HG03575 (cell line): ENCODE data around the gene PRR23E.

Source experiments
- ATAC-seq: cut with Tn5 transposase; IDR thresholded peaks from one replicate; pipeline ENCODE4 v1.9.1; 2021; ENCODE audit not compliant: unreplicated experiment, insufficient number of reproducible peaks, low FRiP score; ENCODE audit errors: extremely low read depth

Gene PRR23E

DNA sequence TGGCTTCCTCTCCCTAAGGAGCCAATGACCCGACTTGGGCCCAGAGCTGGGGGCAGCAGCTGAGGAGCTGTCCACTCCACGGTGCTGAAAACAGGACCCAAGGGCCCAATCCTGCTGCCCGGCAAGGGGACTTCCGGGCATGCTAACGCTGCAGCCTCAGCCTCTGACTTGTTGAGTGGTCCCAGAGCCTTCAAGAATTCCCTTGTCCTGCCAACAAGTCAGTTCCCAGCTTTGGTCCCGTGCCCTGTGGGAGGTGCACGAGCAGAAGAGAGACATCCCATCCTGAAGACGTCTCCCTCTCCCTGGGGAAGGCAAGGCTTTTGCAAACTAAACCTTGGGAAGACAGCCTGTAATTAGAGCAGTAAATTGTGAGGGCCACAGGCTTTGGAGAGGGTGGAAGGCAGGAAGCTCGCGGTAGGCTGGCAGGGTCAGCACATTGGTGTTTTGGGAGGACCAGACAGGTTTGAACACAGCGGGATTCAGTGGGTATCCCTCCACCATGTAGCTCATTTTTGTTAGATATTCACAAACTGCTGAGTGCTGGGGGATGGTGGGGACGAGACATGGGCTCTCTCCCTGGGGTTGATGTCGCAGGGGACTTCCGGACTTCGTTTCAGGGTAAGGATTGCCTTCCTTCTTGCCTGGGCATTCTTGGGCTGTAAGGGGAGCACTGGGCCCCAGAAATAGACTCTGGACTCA lies 29.8 kb upstream of the PRR23E start:
- ATAC-seq, result no peak

DNA sequence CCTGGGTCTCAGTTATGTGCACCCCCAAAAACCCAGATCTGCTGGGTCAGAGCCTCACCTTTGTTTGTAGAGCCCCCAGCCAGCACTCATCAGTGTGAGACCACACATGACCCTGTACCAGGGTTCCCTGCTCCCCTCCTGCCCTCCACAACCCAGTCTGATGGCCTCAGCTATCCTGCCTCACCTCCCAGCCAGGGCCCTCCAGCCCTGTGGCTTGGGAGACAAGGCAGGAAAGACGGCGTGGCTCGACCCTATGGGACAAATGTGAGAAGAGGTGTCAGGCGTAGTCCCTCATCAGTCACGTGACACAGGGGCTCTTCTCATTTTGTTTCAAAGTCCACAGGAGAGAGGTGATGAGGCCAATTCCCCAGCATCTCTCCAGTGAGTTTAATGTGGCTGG lies 28.3 kb upstream of the PRR23E start:
- no peak for ATAC-seq

DNA sequence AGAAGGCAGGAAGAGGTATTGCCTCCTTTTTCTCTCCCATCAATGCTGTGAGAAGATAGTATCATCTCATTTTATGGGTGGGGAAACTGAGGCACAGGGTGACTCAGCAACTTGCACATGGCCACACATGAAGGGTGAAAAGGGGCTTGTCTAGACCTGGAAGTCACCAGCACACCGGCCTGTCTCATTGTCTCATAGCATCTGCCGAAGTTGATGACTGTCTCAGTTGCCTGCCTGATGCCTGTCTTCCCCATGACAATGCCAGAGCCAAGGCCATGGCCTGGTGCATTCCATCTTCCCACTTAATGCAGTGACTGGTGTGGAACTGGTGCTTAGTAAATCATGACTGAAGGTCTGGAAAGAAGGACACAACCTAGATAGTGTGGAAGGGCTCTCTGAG lies 27.9 kb upstream of the PRR23E start:
- no peak for ATAC-seq

DNA sequence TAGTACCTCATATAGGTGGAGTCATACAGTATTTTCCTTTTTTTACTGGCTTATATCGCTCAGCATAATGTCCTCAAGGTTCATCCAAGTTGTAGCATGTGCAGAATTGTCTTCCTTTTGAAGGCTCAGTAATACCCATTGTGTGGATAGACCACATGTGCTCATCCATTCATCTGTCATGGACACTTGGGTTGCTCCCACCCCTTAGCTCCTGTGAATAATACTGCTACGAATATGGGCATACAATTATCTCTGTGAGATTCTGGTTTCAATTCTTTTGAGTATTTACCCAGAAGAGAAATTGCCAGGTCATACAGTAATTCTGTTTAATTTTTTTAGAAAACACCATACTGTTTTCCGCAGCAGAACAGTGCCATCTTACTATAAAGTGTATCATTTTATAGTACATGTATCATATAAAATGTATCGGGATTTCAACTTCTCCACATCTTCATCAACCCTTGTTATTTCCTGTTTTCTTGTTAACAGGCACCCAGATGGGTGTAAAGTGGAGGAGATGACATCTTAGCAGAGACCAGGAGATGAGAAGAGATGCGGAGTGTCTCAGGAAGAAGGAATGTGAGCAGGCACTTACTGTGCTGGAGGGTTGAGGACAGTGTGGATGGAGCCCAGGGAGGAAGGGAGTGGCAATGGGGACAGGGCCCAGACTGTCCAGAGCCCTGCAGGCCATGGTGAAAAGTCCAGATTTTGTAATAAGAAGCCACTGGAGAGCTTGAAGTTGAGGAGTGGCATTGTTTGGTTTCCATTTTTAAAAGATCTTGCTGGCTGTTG lies 27.0 kb upstream of the PRR23E start:
- ATAC-seq, result no peak

DNA sequence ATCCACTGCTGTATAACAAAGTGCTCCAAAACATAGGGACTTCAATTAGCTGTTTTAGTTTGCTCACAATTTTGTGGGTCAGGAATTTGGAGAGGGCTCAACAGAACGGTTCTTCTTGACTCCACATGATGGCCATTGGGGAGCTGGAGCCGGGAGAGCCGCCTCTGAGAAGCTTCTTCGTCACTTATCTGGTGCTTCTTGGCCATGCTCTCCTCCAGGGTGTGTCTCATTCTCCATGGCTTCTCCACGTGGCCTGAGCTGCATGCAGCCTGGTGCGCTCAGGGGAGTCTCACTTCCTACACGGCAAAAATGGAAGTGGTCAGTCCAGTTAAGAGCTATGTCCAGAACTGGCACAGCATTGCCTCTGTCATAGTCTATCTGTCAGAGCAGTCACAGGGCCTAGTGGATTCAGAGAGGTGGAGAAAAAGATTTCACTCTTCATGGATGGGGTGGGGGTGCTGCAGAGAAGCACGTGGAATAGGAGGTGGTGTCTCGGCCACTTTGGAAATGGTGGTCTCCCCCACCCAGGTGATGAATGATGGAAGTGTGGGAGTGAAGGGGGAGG lies 26.3 kb upstream of the PRR23E start:
- no peak for ATAC-seq

DNA sequence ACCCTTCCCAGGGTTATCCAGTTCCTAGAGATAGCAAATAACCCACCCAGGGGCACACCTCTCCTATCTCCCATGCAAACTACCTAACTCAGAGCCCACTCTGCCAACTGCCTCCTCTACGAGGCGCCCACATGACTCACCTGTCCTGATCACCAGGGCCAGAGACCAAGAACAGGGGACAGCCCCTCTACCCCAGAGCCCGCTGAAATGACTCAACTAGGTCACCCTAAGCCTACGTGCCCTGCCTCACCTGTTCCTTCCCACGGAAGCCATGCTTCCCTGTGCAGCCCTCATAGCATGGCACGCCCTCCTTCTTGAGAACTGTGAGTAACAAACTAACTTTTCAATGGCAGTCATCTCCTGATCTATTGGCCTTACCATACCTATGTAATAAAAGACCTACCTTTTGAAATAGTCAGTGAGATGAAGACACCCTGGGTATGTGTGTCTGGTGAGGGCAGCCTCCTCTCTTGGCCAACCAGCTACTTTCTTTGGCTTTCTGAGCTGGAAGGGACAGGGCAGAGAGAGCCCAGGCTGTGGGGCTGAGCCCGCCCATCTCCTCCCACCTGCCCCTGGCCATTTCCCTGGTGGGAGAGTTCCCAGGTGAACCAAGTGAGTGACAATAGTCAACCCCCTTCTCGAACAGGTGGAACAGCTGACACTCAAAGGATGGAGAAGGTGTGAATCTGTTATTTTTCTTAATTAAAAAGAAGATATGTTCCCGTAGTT lies 25.5 kb upstream of the PRR23E start:
- ATAC-seq, result no peak

DNA sequence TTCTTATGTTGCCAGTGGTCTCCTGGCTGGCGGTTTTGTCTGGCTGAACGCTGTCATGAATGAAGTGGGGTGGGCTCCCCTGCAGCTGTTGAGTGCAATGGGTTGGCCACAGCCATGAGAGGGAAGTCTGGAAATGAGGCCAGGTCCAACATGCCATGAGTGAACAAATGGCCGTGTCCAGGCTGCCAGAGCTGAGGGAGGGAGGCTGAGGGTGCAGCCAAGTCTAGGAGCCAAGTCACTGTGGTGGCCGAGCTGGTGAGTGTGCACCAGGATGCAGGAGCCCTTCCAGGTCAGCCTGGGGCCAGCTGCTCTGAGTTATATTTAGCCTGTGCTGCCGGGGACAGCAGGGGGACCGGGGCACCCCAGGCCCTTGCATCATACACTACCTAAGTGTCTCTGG lies 24.7 kb upstream of the PRR23E start:
- no peak for ATAC-seq

DNA sequence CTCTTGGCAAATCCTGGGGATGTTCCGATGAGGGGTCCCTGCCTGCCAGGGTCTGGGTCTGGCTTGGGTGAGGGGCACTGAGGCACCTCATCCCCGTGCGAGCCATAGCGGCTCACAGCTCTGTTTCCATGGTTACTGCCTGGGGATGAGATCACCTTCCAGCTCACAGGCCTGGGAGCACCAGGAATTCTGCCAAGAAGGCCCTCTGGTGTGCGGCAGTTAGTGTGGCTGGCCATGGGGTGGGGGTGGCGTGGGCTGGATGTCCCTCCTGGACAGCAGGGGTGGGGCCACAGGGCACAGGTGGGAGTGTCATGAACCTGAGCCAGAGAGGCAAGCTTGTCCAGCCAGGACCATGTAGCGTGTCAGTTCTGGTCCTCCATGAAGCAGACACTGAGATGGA lies 22.1 kb upstream of the PRR23E start:
- ATAC-seq, result no peak

DNA sequence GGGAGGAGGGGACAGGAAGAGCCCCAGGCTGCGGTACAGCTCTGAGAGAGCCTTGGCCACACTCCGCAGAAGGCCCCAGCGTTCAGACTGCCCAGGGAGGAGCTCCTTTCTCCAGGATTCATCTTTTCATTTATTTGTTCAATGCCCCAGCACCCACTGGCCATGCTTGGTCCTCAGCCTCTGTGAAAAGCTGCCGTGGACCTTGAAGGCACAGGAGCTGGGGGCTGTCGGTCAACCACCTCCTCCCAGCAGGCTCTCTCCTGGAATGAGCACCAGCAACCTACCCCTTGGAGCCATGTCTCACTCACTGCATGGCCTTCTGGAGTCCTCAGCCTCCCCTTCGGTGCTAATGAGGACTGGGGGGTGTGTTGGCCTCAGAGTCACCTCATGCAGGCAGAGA lies 21.6 kb upstream of the PRR23E start:
- ATAC-seq, result no peak

DNA sequence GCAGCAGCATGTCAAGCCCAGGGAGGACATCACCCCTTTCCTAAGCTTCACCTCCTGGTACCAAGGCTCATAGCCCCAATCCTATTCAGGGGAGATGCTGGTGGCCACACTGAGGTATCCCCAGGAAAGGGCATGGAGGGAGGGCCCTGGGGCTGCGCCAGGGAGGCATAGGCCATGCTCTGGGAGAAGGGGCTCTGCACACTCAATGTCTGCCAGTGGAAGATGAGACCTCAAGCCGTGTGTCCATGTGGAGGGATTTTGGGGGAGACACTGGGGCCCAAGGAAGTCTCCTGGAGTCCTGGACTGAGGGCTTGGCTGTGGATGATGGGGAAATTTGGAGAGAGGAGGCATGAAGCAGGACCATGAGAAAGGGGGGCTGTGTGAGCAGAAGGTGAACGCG lies 21.2 kb upstream of the PRR23E start:
- no peak for ATAC-seq

DNA sequence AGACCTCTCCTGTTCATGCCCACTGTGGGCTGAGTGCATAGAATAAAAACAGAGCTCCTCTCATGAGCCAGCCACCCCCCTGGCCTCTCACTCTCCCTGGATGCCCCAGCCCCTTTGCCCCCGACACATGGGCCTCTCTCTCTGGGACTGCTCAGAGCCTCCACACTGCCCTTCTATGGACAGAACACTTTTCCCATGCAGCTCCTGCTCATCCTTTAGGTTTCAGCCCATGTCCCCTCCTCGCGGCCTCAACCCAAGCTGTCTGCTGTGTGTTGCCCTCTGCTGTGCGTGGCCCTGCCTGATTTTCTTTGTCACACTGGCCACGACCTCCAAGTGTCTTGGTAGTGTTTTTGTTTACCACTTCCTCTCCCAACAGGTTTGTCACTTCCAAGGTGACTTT lies 20.7 kb upstream of the PRR23E start:
- ATAC-seq, result no peak

DNA sequence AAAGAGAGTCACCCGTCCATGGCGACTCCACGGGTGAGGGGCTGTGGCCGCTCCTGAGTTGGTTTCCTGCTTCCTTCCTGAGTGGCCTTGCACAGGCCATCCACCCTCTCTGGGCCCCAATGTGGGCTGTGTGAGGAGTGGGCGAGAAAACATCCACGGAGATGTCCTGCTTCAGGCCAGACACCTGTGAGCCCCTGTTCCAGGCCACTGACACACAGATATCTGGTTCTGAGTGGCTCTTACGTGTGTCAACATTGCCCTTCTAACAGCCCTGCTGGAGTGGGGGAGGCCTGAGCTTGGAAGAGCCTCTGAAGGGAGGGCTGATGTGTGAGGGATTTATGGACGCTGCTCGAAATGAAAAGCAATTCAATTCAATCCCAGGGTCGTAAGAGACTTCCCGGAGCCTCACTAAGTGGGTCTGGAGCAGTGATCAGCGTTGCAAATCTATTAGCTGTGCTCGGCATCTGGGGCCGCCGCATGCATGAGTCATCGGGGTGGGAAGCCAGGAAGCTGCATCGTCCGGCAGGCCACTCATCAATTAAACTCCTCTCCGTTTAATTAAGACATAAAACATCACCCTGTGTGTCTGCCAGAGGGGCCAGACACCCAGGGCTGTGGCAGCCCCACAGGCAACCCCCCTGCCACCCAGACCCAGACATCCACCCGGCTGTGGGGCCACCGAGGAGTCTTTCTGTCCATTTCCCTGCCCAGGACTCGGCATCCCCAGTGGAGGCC lies 20.0 kb upstream of the PRR23E start:
- ATAC-seq, result no peak

DNA sequence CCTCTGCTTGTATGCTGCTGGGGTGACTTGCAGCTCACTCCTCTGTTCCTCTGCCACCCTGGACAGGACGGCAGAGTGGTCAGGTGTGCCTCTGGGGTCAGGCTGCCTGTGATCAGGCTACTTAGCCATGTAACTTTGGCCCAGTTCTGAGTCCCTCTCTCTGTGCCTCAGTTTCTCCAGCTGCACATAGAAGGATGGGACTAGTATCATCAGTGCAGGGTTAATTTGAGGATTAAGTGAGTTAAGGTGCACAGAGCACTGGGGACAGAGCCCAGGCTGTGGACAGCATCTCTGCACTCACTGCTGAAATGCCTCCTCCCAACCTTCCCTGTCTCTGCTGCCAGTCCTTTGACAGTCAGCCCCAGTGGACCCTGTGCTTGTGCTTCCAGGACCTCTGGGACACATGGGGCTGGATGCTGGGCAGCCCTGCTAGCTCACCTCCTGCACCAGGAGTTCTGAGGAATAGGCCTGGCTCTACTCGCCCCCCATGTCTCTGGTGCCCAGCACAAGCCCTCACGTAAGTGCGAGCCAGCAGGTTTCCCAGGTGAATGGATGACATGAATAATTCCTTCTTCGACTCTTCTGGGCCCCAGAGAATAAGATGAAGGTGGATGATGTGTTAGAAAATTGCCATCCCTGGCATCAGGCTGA lies 19.3 kb upstream of the PRR23E start:
- ATAC-seq, result no peak

DNA sequence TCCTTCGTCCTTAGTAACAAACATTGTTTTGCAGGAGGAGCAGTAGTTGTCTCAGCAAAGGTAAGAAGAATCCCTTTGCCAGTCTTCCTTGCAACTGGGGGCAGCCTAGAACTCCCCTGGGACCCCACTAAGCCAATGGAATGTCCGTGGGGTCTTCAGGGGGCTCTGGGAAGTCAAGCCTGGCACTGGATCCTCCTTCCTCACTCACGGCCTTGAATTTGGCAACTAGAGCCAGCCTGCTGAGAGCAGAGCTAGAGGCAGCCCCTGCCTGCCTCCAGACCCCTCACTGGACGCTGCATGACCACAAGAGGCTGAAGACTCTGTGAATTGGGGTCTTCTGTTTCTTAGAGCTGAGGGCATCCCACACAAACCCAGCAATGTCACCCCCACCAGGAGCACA lies 18.6 kb upstream of the PRR23E start:
- ATAC-seq, result no peak

DNA sequence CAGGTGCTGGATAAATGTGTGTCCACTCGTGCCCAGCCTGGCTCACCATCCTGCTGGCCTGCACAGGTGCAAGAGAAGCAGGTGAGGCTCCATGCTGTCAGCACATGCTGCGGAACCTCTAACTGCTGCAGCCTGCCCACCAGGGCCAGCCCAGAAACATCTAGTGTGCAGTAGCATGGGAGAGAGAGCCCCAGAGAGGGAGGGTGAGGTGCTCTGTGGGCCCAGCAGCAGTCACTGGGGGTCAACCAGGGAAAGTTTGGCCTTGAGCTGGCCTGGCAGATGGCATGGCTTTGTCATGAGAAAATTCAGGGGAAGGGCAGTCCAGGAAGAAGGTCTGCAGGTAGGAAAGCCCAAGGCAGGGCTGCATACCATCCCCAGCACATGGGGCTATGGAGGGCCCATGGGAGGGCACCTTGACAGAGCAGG lies 18.2 kb upstream of the PRR23E start:
- no peak for ATAC-seq

DNA sequence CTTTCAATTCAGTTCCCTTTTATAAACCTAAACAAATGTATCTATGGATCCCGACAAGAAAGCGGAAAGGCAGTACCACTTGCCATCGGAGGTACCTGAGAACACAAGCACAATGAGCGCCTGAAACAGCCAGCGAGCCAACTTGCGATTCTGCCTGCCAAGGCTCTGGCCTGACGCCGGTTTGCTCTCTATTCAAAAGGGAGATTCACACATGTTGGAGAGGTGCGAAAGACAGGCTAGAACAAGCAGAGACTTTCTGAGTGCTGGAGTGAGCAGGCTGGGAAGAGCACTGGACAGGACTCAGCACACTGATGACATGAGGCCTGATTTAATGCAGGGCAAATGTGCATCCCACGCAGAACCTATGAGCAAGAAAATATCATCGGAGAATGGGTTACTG lies 17.7 kb upstream of the PRR23E start:
- ATAC-seq, result no peak

DNA sequence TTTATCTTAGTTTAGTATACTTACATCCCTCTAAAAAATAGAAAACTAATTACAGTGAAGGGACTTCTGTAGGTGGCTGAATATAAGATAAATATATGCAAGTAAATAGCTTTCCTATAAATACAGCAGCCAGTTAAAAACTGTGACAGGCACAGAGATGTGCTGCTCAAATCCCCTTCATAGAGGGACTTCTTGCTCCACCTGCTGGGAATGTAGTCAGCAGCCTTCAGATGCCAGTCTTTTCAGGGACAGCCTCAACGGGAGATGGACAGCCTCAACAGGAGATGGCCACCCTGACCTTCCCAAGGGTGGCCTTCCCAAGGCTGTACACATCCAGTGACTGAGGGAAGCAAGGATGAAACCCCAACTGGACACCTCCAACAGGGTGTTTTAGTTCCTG lies 15.7 kb upstream of the PRR23E start:
- ATAC-seq, result no peak

DNA sequence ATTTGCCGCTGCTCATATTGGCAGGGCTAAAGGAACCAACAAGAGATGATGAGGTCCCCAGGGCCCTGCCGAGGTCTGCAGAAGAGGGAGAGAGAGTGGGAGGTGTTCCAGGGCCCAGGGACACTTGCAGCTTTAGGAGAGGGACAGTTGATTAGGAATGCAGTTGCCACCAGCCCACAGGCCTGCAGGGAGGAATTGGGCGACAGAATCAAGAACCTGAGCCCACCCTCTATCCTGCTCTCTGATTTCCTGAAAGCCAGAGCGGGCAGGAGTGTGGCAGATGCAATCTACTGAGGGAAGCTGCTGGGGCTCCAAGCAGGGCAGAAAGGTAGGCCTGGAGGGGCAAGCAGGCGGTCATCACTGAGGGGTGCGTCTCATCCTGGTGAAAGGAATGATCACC lies 12.1 kb upstream of the PRR23E start:
- no peak for ATAC-seq

DNA sequence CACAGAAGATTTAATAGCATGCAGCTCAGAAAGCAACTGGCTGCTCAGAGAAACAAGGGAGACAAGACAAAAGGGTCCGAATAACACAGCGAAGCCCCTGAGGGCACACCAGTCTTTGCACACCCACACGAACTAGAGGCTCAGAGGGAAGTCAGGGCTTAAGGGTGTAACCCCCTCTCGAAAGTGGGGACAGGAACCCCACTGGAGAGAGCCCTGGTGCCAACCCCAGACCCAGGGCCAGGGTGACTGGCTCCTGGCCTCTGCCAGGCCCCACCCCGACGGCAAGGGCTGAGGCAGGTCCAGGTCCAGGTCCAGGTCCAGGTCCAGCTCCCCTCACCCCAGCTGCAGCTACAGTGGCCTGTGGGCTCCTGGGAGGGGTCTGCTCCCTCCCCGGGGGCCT lies 10.5 kb upstream of the PRR23E start:
- no peak for ATAC-seq
